ENCODE results near the gene ZC3H4.

The ZC3H4 gene

DNA sequence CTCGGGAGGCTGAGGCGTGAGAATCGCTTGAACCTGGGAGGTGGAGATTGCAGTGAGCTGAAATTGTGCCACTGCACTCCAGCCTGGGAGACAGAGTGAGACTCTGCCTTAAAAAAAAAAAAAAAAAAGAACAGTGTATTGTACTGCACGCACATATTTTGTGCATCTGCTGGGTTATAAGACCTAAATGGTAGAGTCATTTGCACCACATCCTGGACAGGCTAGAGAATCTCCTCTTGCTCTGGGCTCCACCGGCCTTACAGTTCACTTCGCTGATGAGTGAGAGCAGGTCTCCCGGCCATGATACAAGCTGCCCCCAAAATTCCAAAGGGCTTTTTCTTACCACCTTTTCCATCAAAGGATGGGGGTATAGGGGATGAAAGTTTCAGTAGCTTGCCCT lies 9.8 kb upstream of the ZC3H4 start:
- POLR2A ChIA-PET, result interaction anchor here (2.2 kb wide), 1 partner anchor 10 kb away, joined by 10 read pairs; the partner anchor contains the start of gene ZC3H4
- no peak for DNase-seq (ENCODE audit: low read depth, low spot score)

DNA sequence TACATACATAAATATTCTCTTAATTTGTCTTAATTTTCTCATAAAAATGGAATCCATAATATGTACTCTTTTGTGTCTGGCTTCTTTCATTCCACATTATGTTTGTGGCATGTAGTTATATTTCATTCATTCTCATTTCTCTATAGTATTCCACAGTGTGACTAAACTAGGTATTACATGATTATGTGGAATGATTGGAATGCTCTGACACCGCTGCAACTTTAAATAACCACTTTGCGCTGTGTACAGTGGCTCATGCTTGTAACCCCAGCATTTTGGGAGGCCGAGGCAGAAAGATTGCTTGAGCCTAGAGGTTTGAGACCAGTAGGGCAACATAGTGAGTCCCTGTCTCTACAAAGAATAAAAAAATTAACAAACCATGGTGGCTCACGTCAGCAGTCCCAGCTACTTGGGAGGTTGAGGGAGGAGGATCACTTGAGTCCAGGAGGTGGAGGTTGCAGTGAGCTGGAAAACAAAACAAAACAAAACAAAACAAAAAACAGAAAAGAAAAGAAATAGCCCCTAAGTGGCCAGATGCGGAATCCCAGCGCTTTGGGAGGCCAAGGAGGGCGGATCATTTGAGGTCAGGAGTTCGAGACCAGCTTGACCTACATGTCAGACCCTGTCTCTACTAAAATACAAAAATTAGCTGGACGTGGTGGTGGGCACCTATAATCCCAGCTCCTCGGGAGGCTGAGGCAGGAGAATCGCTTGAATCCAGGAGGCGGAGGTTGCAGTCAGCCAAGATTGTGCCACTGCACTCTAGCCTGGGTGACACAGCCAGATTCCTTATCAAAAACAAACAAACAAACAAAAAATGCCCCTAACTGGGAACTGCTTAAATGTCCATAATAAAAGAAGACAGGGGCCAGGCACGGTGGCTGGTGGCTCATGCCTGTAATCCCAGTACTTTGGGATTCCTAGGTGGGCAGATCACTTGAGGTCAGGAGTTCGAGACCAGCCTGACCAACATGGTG lies 9.1 kb upstream of the ZC3H4 start:
- ChIA-PET CTCF (interaction anchor here (0.9 to 3.5 kb wide), 16 partner anchors 9 to 366 kb away, joined by 3 to 35 read pairs (median 4); partner anchors contain the start of genes SAE1 and ZC3H4), POLR2A (interaction anchor here (2.2 kb wide), 1 partner anchor 9 kb away, joined by 10 read pairs; the partner anchor contains the start of gene ZC3H4)
- peak; percentile 50 for DNase-seq (ENCODE audit: low read depth, low spot score)
- TF ChIP-seq, protein P1, sequence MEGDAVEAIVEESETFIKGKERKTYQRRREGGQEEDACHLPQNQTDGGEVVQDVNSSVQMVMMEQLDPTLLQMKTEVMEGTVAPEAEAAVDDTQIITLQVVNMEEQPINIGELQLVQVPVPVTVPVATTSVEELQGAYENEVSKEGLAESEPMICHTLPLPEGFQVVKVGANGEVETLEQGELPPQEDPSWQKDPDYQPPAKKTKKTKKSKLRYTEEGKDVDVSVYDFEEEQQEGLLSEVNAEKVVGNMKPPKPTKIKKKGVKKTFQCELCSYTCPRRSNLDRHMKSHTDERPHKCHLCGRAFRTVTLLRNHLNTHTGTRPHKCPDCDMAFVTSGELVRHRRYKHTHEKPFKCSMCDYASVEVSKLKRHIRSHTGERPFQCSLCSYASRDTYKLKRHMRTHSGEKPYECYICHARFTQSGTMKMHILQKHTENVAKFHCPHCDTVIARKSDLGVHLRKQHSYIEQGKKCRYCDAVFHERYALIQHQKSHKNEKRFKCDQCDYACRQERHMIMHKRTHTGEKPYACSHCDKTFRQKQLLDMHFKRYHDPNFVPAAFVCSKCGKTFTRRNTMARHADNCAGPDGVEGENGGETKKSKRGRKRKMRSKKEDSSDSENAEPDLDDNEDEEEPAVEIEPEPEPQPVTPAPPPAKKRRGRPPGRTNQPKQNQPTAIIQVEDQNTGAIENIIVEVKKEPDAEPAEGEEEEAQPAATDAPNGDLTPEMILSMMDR (IDR thresholded peaks at IDR 0.05; ENCODE audit: insufficient read depth, low read length, missing control alignments), result no peak
- no peak overlapping the region for H3K4me3 ChIP-seq (ENCODE audit: low read depth, low read length)

More for the DNA sequence above, 9.8 kb upstream of the ZC3H4 start:
- TF ChIP-seq, protein P1 (IDR thresholded peaks at IDR 0.05; ENCODE audit: insufficient read depth, low read length, missing control alignments), result no peak
- CTCF ChIA-PET, result interaction anchor here (0.8 to 3.5 kb wide), 12 partner anchors 9 to 367 kb away, joined by 3 to 35 read pairs (median 4); partner anchors contain the start of genes SAE1 and ZC3H4
- H3K4me3 ChIP-seq (ENCODE audit: low read depth, low read length), result no peak overlapping the region

DNA sequence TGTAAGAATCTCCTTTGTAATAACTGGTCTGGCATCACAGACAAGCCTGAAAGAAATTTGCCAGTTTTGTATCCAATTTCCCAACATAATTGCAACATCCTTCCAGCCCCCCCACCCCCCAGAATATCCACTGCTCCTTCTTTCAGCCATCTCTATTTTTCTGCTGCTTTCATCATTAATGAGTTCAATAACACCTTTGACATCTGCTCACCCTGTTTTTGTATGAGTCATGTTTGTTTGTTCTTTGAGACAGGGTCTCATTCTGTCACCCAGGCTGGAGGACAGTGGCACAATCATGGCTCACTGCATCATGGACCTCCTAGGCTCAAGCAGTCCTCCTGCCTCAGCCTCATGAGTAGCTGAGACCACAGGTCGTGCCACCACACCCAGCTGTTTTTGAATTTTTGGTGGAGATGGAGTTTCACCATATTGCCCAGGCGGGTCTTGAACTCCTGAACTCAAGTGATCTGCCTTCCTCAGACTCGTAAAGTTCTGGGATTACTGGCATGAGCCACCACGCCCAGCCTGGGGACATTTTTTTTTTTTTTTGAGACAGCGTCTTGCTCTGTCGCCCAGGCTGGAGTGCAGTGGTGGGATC lies 7.0 kb upstream of the ZC3H4 start:
- no peak for DNase-seq (ENCODE audit: low read depth, low spot score)
- ChIA-PET CTCF (interaction anchor here (1.2 to 1.6 kb wide), 2 partner anchors 41 to 42 kb away, joined by 4 read pairs; no protein-coding TSS in a partner anchor), POLR2A (no interaction called here)
- H3K4me3 ChIP-seq (ENCODE audit: low read depth, low read length), result no peak overlapping the region
- TF ChIP-seq, protein P1 (IDR thresholded peaks at IDR 0.05; ENCODE audit: insufficient read depth, low read length, missing control alignments), result no peak

DNA sequence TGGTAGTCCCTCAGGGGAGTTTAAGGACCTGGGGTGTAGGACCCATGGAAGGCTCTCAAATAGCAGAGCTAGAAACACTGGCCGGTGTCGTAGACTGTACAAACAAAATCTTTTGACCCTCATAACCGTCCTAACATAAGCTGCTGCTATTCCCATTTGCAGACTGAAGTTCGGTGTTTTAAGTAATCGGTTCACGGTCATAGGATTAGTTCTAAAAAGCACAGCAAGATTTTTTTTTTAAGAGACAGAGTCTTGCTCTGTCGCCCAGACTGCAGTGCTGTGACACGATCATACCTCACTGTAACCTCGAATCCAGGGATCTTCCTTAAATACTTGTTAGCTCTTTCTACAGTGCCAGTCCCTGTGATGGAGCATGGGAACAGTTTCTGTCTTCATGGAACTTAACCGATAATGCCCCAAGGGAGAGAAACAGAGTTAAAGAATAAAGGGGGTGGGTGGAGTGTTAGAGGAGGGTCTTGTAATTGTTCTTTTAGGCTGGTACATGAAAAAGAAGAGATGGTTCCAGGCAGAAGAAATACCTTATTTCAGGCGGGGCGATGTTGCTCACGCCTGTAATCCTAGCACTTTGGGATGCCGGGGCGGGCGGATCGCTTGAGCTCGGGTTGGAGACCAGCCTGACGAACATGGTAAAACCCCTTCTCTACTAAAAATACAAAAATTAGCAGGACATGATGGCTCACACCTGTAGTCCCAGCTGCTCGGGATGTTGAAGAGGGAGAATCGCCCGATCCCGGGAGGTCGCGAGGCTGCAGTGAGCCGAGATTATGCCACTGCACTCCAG lies 475 bp upstream of the ZC3H4 start:
- ChIA-PET POLR2A (interaction anchor here (0.7 to 1.9 kb wide), 10 partner anchors 9 to 138 kb away, joined by 3 to 12 read pairs (median 4); partner anchors contain the start of genes NPAS1 and SAE1), CTCF (interaction anchor here (0.6 to 2.8 kb wide), 10 partner anchors 9 to 133 kb away, joined by 3 to 22 read pairs (median 6); no protein-coding TSS in a partner anchor)
- peak overlapping the region; percentile 86 for H3K4me3 ChIP-seq (ENCODE audit: low read depth, low read length)
- TF ChIP-seq, protein P1 (IDR thresholded peaks at IDR 0.05; ENCODE audit: insufficient read depth, low read length, missing control alignments), result no peak
- DNase-seq (ENCODE audit: low read depth, low spot score), result no peak

DNA sequence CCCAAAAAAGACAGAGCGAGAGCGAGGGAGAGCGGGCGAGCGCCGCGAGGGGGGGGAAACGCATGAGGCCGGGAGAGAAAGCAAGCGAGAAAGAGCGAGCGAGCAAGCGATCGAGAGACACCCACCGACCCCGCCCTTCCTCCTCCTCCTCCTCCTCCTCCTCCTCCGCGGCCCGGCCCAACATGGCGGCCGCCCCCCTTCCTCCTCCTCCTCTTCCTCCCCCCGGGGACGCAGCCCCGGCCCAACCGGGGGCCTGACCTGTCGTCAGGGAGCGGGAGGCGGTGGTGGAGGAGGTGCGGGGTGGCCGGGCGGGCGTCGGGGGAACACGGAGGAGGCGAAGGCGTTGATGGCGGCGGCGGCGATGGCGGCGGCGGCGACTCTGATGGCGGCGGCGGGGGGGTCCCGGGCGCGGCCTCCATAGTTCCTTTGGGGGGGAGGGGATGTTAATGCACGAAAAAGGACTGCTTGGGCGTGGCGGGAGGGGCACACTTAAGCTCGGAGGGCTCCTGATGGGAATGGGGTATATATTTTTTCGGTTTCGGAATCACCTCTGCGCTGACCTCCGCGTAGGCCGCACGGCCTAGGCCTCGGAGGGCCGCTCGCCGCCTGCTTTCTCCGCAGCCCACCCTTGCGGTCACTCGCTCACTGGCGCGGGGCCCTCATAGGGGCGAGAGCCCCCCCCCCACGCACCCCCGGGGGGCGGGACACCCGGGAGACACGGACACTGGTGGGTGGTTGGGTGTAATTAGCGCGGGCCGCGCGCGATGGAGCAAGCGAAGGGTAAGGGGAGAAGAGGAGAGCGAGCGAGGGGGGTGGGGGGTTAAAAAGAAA lies 1.2 kb downstream of the ZC3H4 start:
- DNase-seq (ENCODE audit: low read depth, low spot score), result no peak
- TF ChIP-seq, protein P1 (IDR thresholded peaks at IDR 0.05; ENCODE audit: insufficient read depth, low read length, missing control alignments), result no peak
- ChIA-PET POLR2A (interaction anchor here (0.7 to 1.9 kb wide), 12 partner anchors 8 to 136 kb away, joined by 3 to 12 read pairs (median 4); partner anchors contain the start of gene SAE1), CTCF (interaction anchor here (1.0 to 2.8 kb wide), 7 partner anchors 11 to 132 kb away, joined by 3 to 22 read pairs (median 16); no protein-coding TSS in a partner anchor)
- peak overlapping the region; percentile 84 for H3K4me3 ChIP-seq (ENCODE audit: low read depth, low read length)

Measured in AG04449 (cell line).